Measurements from ENCODE around the gene AHRR.
"Not testable (repeated sequence)": the region's sequence is repeated elsewhere in the genome, so short reads cannot be mapped to it uniquely, and the experiment has no call there.

Gene AHRR

DNA sequence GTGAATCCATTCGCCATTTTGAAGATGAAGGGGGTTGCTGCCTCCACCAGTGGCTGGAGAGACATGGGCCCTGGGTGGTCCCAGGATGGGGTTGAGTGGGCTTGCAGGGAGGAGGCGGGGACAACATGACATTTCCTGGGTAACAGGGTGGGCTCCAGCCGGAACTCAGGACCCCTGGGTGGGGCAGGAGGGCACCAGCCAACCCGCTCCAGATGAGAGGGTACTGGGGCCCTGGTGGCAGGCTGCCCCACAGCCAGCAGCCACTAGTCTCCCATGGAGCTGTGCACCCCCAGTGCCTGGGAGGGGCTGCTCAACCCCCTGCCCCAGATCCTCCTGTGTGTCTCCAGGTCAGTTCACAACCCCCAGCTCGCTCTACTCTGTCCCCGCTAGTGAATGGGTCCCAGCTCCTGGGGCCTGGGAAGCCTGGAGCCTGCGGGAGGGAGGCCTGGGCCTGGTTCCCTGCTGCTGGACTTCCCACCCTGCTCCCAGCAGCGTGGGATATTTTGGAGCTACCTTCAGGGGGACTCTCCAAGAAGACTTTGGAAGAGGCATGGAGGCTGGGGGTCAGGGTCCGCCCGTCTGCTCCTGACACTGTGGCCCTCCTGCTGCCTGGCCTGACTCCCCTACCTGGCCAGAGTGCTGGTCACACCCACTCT is 55.9 kb downstream of the AHRR start:
- DNase-seq (ENCODE audit: low read depth, low spot score): no peak

DNA sequence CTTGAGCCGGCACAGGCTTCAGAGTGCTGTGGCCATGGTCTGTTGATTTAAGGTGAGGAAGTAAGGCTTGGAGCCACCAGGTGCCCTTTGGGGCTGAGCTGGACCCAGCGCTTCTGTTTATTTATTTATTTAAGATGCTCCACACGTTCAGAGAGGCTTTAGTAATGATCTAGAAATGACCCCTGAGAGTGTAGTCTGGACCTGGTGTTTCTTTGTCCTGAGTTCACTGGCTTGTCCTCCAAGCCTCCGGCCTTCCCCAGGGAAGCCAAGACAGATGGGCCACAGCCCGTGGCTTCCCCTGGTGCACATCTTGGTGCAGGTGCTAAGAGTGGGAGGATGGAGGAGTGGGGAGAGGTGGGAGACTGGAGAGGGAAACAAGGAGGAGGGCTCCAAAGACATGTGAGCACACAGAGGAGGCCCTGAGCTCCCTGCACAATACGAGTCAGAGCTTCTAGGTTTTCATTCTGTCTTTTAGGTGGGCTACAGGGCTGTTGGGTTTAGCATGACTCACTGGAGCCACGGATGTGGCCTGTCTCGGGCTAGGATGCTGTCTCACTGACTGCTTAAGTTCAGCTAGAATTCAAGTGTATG is 56.9 kb downstream of the AHRR start:
- DNase-seq (ENCODE audit: low read depth, low spot score): no peak

DNA sequence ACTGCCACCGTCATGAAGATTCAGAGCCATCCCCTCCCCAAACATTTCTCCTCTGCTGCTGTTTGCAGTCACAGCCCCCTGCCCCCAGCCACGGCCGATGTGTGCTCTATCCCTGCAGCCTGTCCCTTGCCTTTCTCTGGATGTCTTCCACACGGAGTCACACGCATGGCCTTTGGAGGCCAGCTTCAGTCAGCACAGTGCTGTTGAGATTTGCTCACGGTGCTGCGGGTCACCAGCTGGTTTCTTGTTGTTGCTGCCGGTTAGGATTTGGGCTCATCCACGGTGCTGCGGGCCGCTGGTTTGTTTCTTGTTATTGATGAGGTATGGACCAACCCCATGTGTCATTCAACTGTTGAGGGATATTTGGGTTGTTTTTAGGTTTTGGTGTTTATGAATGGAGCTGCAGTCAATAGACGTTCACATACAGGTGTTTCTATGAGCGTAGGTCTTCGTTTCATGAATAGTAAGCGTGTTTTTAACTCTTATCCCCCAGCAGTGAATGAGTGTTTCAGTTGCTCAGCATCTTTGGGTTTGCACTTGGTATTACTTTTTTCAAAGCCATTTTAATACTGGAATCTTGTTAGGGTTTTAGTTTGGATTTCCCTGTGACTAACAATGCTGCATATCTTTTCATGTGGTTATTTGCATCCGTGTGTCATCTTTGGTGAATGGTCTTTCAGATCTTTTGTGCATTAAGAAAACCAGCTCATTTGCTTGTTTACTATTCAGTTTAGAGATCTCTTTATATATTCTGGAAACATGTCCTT is 57.6 kb downstream of the AHRR start:
- no peak for DNase-seq (ENCODE audit: low read depth, low spot score)

DNA sequence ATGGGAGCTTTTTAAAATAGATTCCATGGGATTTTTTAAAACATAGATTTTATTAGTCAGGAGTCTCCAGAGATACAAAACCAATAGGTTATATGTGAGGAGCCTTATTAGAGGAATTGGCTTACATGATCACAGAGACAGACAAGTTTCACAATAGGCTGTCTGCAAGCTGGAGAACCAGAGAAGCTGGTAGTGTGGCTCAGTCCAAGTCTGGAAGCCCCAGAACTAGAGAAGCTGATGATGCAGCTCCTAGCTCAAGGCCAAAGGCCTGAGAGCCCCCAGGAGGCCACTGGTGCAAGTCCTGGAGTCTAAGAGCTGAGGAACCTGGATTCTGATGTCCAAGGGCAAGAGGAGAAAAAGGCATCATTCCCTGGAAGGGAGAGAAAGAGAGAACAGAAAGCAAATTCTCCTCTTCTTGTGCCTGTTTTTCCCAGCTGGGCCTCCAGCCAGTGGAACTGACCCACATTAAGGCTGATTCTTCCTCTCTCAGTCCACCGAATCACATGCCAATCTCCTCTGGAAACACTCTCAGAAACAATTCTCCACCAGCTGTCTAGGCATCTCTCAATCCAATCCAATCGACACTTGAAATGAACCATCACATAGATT is 59.3 kb downstream of the AHRR start:
- no peak for DNase-seq (ENCODE audit: low read depth, low spot score)

DNA sequence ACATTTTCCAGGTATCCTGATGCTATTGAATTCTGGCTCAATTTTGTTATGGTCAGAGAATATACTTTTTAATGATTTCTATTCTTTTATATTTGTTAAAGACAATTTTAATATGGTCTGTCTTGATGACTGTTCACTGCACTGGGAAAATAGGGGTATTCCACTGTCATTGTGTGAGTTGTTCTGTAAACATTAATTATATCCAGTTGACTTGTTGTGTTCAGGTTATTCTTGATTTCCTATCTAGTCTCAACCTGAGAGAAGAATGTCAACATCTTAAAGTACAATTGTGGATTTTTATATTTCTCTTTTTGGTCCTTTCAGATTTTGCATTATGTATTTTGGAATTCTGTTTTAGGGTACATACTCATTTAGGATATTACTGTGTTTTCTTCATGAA is 61.6 kb downstream of the AHRR start:
- no peak for DNase-seq (ENCODE audit: low read depth, low spot score)

DNA sequence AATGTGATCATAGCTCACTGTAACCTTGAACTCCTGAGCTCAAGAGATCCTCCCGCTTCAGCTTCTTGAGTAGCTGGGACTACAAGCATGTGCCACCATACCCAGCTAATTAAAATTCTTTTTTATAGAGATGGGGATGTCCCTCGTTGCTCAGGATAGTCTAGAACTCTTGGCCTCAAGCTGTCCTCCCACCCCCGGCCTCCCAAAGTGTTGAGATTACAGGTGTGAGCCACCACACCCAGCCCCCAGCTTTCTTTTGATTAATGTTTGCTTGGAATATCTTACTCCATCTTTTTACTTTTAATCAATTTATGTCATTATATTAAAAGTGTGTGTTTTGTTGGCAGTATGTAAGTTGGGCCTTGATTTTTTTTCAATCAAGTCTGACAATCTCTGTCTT is 62.1 kb downstream of the AHRR start:
- no peak for DNase-seq (ENCODE audit: low read depth, low spot score)

DNA sequence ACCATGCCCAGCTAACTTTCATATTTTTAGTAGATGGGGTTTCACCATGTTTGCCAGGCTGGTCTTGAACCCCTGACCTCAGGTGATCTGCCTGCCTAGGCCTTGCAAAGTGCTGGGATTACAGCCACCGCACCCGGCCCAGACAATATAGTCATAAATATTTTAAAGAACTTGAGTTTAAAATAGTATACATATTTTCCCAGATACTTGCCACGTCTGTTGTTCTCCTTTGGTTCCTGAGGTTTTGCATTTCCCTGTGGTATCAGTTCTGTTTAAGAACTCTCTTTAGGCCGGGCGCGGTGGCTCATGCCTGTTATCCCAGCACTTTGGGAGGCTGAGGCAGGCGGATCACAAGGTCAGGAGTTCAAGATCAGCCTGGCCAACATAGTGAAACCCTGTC is 63.1 kb downstream of the AHRR start:
- not testable (repeated sequence) for DNase-seq (ENCODE audit: low read depth, low spot score)

- no peak for DNase-seq (ENCODE audit: low read depth, low spot score)
Measured at GRCh38 chr5:385321-385720, 63.8 kb downstream of the AHRR start.

DNA sequence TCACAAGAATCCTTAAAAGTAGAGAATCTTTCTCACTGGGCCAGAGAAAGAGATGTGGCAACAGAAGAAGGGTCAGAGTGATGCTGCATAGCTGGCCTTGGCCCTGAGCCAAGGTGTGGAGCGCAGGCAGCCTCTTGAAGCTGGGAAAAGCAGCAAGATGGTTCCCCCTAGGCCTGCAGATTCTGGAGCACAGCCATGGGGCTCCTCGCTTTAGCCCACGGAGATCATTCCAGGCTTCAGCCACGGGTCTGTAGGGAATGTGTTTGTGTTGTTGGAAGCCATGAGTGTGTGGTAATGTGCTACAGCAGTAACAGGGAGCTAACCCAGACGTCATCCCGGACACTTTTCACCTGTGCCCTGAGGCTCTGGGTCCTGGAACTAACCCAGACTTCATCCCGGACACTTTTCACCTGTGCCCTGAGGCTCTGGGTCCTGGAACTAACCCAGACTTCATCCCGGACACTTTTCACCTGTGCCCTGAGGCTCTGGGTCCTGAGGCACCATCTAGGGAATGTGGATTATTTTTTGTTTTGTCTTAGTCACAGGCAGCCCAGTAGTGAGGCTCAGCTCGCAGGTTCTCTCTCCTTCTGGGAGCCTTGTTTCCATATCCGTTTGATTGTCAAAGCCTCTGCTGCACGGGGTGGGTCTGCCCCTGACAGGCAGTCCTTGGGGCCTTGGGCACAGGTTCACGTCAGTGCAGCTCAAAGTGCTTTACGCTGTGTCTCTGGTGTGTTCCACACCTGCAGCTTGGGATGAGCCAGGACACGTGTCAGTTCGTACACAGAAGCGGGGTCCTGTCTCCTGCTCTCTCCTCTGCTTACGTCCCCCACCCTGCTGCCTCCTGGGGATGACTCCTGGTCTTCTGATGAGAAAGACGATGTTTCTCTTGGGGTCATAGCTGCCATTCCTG is 65.2 kb downstream of the AHRR start:
- no peak for DNase-seq (ENCODE audit: low read depth, low spot score)

- no peak for DNase-seq (ENCODE audit: low read depth, low spot score)
Measured at GRCh38 chr5:387491-388265, 66.2 kb downstream of the AHRR start.

DNA sequence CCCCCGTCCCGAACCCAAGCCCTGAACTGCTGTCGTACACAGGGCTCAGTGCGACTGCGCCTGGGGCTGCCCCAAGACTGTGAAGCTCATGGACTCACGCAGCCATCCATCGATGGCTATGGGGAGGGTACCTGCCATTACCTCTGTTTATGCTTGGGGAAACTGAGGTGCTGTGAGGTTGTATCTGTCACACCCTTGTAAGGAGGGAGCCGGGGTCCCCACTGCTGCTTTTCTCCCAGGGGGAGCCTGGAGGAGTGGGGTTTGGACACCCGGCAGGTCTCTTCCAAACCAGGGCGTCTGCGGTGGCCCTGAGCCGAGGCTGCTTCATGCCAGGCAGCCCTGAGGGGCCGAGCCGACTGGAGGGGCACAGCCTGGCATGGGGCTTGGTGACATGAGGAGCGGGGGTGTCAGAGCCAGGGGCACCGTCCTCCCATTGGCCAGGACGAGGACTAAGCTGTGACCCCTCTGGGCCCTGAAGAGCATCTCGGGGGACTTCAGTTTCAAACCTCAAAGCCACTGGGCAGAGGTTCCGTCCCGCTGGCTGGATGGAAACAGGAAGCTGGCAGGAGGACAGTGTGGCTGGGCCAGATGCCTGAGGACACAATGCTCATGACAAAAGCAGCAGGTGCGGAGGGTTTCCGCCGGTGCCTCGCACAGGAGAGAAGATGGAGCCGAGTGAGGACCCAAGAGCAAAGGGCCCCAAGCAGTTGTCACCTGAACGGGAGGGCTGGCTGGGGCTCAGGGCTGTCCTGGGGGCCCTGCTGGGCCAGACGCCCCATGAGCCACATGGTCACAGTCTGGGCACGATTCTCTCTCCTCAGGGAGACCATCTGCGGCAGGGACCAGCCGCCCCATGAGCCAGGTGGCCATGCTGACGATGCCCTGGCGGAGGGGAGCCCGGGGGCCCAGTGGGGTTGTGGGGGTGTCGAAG is 67.0 kb downstream of the AHRR start:
- no peak for DNase-seq (ENCODE audit: low read depth, low spot score)

DNA sequence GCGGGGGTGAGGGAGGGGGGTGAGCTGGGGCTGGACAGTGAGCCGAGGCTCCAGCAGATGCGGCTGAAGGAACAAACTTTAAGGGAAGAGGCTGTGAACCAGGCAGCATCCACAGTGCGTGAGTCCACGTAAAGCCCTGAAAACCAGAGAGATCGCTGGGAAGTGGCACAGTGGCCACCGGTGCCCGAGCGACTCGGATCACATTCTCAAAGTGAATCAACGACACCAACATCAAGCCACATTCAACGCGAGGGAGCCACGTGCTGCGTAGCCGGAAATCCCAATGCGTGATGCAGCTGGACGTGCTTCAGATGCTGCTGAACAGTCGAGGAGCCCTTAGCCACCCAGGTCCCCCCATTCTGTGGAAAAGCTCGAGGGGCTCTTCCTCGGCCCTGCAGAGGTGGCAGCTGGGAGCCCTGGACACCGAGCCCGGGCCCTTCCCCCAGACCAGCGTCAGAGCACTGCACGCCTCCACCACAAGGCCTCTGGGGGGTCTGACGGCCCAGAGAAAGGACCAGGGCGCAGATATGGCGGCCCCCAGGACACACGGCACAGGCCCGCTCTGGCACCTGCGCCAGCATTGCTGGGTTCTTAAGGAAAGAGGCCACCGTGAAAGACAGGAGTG is 67.8 kb downstream of the AHRR start:
- DNase-seq (ENCODE audit: low read depth, low spot score): no peak

- DNase-seq (ENCODE audit: low read depth, low spot score): no peak
Measured at GRCh38 chr5:389891-390622, 68.5 kb downstream of the AHRR start.

- no peak for DNase-seq (ENCODE audit: low read depth, low spot score)
Measured at GRCh38 chr5:390623-391491, 69.3 kb downstream of the AHRR start.

DNA sequence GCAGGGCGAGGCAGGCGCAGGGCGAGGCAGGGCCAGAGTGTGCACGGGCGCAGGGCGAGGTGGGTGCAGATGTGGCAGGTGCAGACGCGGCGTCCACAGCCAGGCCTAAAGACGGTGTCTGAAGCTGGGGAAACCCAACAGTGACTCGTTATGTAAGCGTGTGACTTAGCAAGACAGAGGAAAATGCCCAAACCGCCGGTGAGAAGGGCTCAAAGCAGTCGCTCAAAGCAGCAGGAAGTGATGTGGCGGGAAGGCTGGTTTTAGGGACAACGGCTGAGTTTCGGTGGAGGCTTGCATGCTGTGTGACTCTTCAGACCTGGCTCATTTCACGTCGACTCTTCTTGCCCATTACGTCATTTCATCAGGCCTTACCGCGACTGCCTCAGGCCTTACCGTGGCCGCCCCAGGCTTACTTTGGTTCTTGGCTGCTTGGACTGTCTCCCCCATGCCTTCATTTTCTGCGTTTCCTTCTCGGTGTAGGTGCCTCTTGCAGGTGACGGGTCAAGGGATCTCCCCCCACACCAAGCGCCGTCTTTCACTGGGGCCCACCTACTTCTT is 71.0 kb downstream of the AHRR start:
- no peak for DNase-seq (ENCODE audit: low read depth, low spot score)

DNA sequence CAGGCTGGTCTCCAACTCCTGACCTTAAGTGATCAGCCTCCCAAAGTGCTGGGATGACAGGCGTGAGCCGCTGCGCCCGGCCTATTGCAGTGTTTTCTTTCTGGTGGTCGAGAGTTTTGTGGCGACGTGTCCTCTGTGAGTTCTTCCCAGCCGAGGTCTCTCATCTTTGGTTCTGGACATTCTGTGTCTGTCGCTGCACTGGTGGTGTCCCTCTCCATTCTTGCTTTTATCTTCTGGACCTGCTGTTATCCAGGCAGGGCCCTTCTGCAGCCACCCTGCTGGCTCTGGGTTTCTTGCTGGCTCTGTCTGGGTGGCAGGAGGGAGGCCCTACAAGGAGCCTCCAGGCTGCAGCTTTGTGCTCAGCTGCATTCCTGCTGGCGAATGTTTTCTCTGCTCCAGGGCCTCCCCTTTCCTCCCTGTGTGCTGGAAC is 72.3 kb downstream of the AHRR start:
- DNase-seq (ENCODE audit: low read depth, low spot score): no peak

DNA sequence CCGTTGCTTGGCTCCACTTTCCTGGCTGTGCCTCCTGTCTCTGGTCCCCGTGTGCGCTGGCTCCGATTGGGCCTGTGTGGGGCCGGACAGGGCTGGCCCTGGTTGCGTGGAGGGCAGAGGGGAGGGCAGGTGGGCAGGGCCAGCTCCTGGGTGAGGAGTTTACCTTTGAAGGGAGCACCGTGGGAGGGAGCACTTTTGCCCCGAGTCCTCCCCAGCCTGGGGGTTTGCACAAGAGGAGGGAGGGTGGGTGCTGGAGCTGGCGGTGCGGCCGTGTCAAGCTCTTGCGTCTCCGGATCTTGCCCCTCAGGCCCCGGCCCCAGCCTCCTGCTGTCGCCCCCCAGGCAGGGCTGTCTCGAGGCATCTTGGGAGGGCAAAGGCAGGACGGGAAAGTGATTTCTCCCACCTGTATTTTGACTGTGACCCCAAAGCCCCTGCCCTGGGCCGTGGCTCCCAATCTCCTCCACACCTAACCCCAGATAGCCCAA is 73.2 kb downstream of the AHRR start:
- no peak for DNase-seq (ENCODE audit: low read depth, low spot score)
